GM18526 (cell line): Measurements from ENCODE around the gene GGPS1.
A peak's percentile ranks its signal among the peaks of the same experiment; 100 is the strongest.

Experiments
- POLR2A ChIP-seq: IDR thresholded peaks from 3 replicates; pipeline ENCODE4 v1.6.1; 2011; ENCODE audit not compliant: insufficient read length; ENCODE audit errors: extremely low read depth

Gene GGPS1

DNA sequence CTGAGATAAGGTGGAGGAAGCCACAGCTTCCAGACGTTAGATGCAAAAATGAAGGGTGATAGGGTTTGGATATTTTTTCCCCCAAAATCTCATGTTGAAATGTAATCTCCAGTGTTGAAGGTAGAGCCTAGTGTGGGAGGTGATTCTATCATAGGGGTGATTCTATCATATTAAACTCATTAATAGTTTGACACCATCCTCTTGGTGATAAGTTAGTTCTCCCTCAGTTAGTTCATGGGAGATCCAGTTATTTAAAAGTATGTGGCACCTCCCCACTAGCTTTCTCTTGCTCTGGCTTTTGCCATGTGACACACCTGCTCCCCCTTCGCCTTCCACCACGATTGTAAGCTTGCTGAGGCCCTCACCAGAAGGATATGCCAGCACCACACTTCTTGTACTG lies 30.5 kb downstream of the GGPS1 start:
- TF ChIP-seq POLR2A = no peak

DNA sequence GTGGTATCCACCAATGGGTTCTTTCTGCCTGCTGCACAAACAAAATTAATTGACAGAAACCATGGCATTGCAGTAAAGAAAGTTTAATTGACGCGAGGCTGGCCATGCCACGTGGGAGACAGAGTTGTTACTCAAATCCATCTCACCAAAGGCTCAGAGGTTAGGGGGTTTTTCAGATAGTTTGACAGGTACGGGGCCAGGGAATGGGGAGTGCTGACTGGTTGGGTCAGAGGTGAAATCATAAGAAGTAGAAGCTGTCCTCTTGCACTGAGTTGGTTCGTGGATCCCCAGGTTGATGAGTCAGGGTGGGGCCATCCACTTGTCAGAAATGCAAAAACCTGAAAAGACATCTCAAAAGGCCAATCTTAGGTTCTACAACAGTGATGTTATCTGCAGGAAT lies 37.9 kb downstream of the GGPS1 start:
- no peak for TF ChIP-seq POLR2A

DNA sequence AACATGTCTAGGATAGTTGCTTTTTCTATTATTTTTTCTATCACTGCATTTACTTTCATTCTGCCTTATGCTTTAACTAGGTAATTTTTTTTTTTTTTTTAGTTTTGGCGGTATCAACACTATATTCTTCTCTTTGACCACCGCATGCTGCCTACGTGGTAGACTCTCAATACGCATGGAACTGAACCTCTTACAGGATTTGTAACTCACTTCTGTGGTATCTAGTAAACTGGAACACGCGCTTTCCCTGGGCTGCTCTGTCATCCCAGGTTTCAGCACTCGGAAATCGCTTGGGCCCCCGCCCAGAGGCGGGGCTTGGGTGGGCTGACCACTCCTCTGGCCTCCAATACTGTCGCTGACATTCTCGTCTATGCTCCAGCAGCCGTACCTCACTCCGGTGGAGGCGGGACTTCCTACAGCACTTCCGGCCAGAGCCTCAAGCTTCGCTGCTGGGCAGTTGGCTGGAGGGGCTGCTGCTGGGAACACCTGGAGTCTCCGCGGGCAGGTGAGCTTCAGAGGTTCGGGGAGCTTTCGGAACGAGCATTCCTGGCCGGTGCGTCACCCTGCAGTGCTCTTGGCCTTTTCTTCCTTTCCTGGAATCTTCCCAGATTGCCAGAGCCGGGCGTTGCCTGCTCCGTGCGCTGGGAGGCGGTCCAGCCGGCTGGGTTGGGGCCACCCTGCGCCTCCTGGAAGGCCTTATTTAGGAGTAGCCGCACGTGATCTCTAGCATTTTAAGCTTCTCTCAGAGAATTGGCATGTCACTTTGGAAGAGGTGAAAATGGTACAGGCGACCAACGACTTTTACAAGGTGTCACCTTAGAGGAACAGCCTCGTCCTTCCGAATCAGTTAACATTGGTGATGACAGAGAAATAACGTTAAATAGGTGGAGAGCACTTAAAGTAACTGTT lies 38.9 kb downstream of the GGPS1 start, which contains the start of gene TBCE:
Gene TBCE, plus strand, starts transcription at position 428 of the 909 bp plus-strand sequence. CDS start 12,623 bp downstream, outside the sequence.
- peak; percentile 95 for TF ChIP-seq POLR2A

DNA sequence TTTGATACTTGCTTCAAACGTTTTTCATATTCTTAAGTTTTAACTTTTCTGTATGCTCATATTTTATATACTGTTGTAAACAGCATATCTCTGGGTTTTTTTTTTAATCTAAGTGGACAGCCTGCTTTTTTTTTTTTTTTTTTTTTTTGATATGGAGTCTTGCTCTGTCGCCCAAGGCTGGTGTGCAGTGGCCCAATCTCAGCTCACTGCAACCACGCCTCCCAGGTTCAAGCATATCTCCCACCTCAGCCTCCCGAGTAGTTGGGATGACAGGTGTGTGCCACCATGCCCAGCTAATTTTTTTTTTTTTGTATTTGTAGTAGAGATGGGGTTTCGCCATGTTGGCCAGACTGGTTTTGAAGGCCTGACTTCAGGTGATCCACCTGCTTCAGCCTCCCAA lies 40.1 kb downstream of the GGPS1 start:
- TF ChIP-seq POLR2A = no peak

DNA sequence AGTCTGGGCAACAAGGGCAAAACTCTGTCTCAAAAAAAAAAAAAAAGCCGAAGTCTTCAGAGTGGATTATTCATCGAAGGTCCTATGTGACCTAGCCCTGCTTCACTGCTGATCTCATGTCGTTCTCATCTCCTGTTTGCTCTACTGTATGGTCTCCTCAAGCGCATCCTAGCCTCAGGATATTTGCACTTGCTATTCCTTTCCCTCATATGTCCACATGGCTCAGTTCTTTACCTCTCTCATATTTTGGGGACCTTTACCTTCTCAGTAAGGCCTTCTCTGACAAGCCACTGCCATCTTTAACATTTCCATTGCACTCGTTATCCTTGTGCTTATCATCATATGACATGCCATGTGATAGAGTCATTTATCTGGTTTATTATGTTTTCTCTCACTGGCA lies 41.4 kb downstream of the GGPS1 start:
- no peak for TF ChIP-seq POLR2A

DNA sequence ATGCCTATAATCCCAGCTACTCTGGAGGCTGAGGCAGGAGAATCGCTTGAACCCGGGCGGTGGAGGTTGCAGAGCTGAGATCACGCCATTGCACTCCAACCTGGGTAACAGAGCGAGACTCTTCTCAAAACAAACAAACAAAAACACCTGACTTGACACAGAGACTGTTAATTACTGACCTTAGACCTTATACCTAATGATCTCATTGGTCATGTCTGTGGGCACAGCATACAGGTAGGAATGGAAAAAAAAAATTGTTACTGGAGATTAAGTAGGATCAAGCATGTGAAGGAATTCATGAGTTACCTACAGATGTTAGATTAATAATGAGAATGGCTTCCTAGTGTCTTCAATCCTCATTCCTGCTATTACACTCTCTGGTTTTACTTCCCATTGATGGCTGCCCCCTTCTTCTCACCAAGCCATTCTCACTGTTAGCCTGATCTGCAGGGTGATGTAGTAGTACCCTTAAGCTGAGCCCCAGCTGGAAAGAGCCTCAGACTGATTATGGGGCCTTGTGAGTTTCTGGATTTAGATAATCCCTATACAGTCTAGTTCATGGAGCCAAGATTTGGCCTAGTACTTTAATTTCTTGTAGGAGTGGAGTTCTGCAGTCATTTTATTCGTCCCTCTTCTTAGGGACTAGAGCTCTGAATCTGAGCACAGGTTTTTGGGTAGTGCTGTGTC lies 47.7 kb downstream of the GGPS1 start:
- no peak for TF ChIP-seq POLR2A

DNA sequence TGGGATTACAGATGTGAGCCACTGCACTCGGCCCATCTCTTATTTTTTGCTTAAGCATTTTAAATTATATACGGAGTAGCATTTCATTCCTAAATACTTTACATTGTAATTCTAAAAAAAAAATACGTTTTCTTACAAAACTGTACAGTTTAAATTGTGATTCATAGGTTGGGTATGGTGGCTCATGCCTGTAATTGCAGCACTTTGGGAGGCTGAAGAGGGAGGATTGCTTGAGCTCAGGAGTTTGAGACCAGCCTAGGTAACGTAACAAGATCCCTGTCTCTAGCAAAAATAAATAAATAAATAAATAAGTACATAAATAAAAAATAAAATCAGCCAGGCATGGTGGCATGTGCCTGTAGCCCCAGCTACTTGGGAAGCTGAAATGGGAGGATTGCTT lies 63.5 kb downstream of the GGPS1 start:
- no peak for TF ChIP-seq POLR2A
